KMS-11 (cell line): ENCODE measurements around the gene BICRA.

Experiments
- H2AFZ ChIP-seq: fragments of 200-600 bp; sonication (generic); 2 replicates; pipeline ENCODE4 v1.6.1; 2016; ENCODE audit warnings: antibody characterized with exemption, mixed run types, low read depth
- H3K27ac ChIP-seq: fragments of 200-600 bp; sonication (generic); 2 replicates; pipeline ENCODE4 v1.6.1; 2016; ENCODE audit warnings: mild to moderate bottlenecking, mixed run types
- H3K27me3 ChIP-seq: fragments of 200-600 bp; sonication (generic); 2 replicates; pipeline ENCODE4 v1.6.1; 2017; ENCODE audit warnings: mild to moderate bottlenecking, low read depth, mixed run types, moderate library complexity; ENCODE audit not compliant: insufficient read depth
- H3K36me3 ChIP-seq: fragments of 200-600 bp; sonication (generic); 2 replicates; pipeline ENCODE4 v1.6.1; 2017; ENCODE audit warnings: mild to moderate bottlenecking, mixed run types; ENCODE audit not compliant: insufficient read depth
- H3K4me1 ChIP-seq: fragments of 200-600 bp; sonication (generic); 2 replicates; pipeline ENCODE4 v1.6.1; 2016; ENCODE audit warnings: mild to moderate bottlenecking, low read depth, mixed run types; ENCODE audit not compliant: poor library complexity, severe bottlenecking
- H3K4me2 ChIP-seq: fragments of 200-600 bp; sonication (generic); 2 replicates; pipeline ENCODE4 v1.7.0; 2016; ENCODE audit warnings: mild to moderate bottlenecking, mixed run types
- H3K4me3 ChIP-seq: fragments of 200-600 bp; sonication (generic); IDR thresholded peaks from 2 replicates; pipeline ENCODE4 v1.6.1; 2017; ENCODE audit warnings: low read depth, low read length, mixed read lengths; ENCODE audit not compliant: insufficient read depth
- H3K79me2 ChIP-seq: fragments of 200-600 bp; sonication (generic); 2 replicates; pipeline ENCODE4 v1.6.1; 2016; ENCODE audit warnings: low read depth, mixed run types; ENCODE audit not compliant: insufficient read depth
- H3K9ac ChIP-seq: fragments of 200-600 bp; sonication (generic); 2 replicates; pipeline ENCODE4 v1.6.1; 2016; ENCODE audit warnings: mild to moderate bottlenecking, mixed run types
- H4K20me1 ChIP-seq: fragments of 200-600 bp; sonication (generic); 2 replicates; pipeline ENCODE4 v1.6.1; 2016; ENCODE audit warnings: mild to moderate bottlenecking, mixed run types; ENCODE audit not compliant: insufficient read depth
- TF ChIP-seq, protein P1 (sequence below): fragments of 200-600 bp; sonication (generic); conservative IDR thresholded peaks from 2 replicates; pipeline ENCODE4 v1.6.1; 2017; ENCODE audit warnings: low read depth, mild to moderate bottlenecking, antibody characterized with exemption, low read length, moderate library complexity, mixed read lengths

The BICRA gene

DNA sequence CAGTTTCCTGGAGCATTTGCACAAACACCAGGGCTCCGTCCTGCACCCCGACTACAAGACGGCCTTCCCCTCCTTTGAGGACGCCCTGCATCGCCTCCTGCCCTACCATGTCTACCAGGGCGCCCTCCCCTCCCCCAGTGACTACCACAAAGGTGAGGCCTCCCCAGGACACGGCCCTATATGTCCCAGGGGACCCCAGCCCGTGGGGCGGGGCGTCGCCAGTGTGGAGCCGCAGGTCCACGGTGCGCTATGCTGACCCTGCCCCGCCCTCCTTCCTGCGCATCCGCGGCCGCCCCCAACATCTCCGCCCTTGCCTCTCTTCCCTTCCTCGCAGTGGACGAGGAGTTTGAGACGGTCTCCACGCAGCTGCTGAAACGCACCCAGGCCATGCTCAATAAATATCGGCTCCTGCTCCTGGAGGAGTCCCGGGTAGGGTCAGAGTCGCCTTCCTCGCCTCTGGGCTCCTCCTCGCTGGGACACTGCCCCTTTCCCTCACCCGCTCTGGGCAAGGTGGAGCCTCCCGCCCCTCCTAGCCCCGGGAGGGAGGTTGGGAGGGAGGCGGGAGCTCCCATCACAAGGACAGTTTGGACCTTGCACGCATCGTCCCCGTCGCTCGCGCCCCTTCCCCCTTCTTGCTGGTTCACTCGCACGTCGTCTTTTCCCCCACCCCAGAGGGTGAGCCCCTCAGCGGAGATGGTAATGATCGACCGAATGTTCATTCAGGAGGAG lies 89.9 kb downstream of the BICRA start:
- H3K9ac ChIP-seq = no peak overlapping the region
- no peaks in the 10 kb centered on the region for H3K27me3 ChIP-seq
- H3K27ac ChIP-seq = no peak overlapping the region
- H3K4me1 ChIP-seq = peaks cover 4% of the 10 kb centered on the region
- TF ChIP-seq, protein P1, sequence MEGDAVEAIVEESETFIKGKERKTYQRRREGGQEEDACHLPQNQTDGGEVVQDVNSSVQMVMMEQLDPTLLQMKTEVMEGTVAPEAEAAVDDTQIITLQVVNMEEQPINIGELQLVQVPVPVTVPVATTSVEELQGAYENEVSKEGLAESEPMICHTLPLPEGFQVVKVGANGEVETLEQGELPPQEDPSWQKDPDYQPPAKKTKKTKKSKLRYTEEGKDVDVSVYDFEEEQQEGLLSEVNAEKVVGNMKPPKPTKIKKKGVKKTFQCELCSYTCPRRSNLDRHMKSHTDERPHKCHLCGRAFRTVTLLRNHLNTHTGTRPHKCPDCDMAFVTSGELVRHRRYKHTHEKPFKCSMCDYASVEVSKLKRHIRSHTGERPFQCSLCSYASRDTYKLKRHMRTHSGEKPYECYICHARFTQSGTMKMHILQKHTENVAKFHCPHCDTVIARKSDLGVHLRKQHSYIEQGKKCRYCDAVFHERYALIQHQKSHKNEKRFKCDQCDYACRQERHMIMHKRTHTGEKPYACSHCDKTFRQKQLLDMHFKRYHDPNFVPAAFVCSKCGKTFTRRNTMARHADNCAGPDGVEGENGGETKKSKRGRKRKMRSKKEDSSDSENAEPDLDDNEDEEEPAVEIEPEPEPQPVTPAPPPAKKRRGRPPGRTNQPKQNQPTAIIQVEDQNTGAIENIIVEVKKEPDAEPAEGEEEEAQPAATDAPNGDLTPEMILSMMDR = no peak
- H3K4me2 ChIP-seq = no peak overlapping the region
- H4K20me1 ChIP-seq = no peaks in the 10 kb centered on the region
- H2AFZ ChIP-seq = no peak overlapping the region
- no peaks in the 10 kb centered on the region for H3K79me2 ChIP-seq
- H3K36me3 ChIP-seq = no peaks in the 10 kb centered on the region
- H3K4me3 ChIP-seq = no peak overlapping the region

- H3K27ac ChIP-seq = no peak overlapping the region
- H3K27me3 ChIP-seq = no peaks in the 10 kb centered on the region
- no peak overlapping the region for H2AFZ ChIP-seq
- no peak overlapping the region for H3K4me3 ChIP-seq
- TF ChIP-seq, protein P1 = peak; percentile 86
- peaks cover 4% of the 10 kb centered on the region for H3K4me1 ChIP-seq
- H3K79me2 ChIP-seq = no peaks in the 10 kb centered on the region
- H3K36me3 ChIP-seq = no peaks in the 10 kb centered on the region
- no peak overlapping the region for H3K9ac ChIP-seq
- no peak overlapping the region for H3K4me2 ChIP-seq
- no peaks in the 10 kb centered on the region for H4K20me1 ChIP-seq
These were observed 90.5 kb downstream of the BICRA start for GRCh38 chr19:47699360-47699917.

DNA sequence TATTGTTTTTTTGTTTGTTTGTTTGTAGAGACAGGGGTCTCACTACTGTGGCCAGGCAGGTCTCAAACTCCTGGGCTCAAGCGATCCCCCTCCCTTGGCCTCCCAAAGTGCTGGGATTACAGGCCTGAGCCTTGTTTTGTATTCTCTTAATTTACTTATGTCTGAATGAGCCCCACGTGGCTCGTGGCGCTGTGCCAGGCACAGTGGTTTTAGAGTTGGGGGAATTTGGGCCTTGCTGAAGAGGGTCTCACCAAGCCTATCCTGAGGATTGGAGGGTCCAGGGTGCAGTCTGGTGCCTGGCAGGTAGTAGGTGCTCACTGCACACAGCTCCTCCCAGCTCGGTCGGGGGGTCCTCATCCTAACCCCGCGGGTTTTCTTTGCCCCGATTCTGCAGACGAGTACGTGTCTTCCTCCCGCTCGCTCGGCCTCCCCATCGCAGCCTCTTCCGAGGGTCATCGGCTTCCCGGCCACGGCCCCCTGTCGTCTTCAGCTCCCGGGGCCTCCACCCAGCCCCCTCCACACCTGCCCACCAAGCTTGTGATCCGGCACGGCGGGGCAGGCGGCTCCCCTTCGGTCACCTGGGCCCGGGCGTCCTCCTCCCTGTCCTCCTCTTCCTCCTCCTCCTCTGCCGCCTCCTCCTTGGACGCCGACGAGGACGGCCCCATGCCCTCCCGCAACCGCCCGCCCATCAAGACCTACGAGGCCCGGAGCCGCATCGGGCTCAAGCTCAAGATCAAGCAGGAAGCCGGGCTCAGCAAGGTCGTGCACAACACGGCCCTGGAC lies 92.2 kb downstream of the BICRA start:
- Histone ChIP-seq H3K36me3 (no peaks in the 10 kb centered on the region), H3K4me2 (no peak overlapping the region), H3K4me3 (no peak overlapping the region), H3K27ac (no peak overlapping the region), H2AFZ (no peak overlapping the region), H3K9ac (no peak overlapping the region), H4K20me1 (no peaks in the 10 kb centered on the region), H3K79me2 (no peaks in the 10 kb centered on the region), H3K4me1 (peaks cover 4% of the 10 kb centered on the region), H3K27me3 (no peaks in the 10 kb centered on the region)
- TF ChIP-seq, protein P1 = no peak

- Histone ChIP-seq H3K27me3 (no peaks in the 10 kb centered on the region), H3K4me2 (no peak overlapping the region), H3K27ac (no peak overlapping the region), H3K79me2 (no peaks in the 10 kb centered on the region), H3K4me1 (peaks cover 4% of the 10 kb centered on the region), H3K4me3 (no peak overlapping the region), H3K9ac (no peak overlapping the region), H4K20me1 (no peaks in the 10 kb centered on the region), H2AFZ (no peak overlapping the region), H3K36me3 (no peaks in the 10 kb centered on the region)
- TF ChIP-seq, protein P1 = no peak
These were observed 93.0 kb downstream of the BICRA start for GRCh38 chr19:47701717-47702552.
